Activated T-cell treated with anti-CD3 and anti-CD28 coated beads, Interleukin-2, amount 50 U/mL, for 1 hour (primary cell): ENCODE results near the gene MRAP2.
"Not testable (repeated sequence)": the region's sequence is repeated elsewhere in the genome, so short reads cannot be mapped to it uniquely, and the experiment has no call there.

Experiments
- DNase-seq: peaks from one replicate; pipeline ENCODE4 v3.0.0-alpha.2; 2020

The MRAP2 gene

DNA sequence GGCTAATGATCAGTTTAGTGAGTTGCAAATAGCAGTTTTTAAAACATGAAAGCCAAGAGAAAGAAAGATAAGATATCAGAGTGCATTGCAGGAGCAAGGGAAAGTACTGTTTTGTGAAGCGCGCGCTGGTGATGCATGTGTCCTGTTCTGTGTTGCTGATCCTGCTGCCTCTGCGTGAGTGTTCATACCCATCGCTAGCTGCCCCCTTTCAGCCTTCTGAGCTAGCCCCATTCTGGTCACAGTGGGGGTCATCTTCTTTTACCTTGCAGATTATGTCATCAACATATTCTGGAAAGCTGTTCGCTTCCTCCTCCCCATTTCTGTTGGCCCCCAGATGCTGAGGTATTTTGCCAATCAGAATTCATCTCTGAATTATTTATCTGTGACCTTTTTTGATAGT is 1.9 kb downstream of the MRAP2 start:
- no peak for DNase-seq

GRCh38 chr6:84037425-84038089 is 4.0 kb downstream of the MRAP2 start:
- no peak for DNase-seq

GRCh38 chr6:84042603-84043002 is 9.0 kb downstream of the MRAP2 start:
- no peak for DNase-seq

DNA sequence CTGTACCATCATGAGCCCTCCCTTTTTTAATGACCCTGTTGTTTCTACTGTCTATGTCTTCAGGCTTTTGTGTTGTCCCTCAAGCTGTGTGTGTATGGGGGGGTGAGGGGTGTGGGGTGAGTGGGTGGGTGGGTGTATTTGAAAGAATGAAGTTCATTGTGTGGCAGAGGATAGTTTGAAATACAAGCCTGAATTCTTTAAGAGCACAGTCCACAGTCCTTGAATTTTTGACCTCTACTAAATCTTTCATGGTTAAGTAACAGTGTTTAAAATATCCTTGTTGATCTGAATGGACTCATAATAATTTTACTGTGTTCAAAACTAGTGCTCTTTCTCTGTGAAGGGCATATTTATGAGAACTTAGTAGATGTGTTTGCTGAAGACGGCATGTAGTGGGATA is 10.0 kb downstream of the MRAP2 start:
- DNase-seq, result no peak

DNA sequence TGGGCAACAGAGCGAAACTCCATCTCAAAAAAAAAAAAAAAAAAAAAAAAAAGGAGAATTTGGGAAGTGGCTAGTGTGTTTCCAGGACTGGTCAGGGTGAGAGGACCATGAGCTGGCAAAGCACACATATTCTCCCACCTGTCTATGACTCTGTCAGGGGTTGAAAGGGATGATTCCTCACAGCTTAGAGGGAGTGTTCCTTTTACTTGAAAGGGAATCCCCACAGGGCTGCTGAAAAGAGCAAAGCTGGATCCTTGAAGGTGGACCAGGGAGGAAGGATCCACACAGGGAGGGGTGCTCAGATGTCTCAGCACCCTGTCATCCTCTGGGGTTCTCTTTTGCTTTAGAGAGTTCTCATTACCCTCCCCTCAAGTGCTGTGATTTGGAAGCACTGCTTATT is 13.2 kb downstream of the MRAP2 start:
- no peak for DNase-seq

DNA sequence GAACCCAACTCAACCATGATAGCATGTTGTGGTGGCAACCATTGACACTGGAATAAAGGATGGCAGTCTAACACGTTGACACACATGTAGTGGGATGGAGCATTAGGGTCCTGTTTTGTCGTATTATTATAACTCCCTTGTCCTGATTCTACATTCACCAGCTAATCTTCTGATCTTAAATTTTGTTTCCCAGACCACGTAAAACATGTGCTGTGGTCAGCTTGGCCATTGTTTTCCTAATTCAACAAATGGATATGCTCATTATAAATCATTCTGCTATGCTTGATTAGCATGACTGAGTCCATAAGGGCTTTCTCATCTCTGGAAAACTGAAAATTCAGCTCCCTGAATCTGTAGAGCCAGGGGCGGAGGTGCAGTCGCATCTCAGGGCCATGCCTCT is 15.0 kb downstream of the MRAP2 start:
- no peak for DNase-seq

DNA sequence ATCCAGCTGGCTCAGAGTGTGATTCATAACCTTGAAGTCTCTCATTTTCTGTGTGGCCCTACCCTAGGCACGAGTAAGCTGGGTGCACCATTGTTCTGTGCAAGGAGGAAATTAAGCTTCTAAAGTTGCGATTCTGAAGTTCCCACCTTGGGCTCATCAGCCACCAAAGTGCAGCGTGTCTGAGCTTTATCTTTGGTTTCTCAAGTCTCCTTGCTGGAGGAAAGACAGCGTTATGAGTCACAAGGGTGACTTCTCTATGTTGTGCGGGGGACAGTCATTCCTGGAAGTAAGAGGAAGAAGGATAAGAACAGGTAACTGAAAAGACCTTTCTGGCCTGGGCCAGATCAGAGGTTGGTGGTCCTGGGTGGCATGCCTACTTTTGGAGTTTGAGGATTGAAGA is 16.8 kb downstream of the MRAP2 start:
- DNase-seq, result no peak

GRCh38 chr6:84052204-84052882 is 18.8 kb downstream of the MRAP2 start:
- DNase-seq, result no peak

GRCh38 chr6:84052883-84053241 is 19.3 kb downstream of the MRAP2 start:
- DNase-seq, result no peak

- DNase-seq, result no peak
Observed at GRCh38 chr6:84055647-84056046, 22.1 kb downstream of the MRAP2 start.

- no peak for DNase-seq
Observed at GRCh38 chr6:84057908-84058307, 24.3 kb downstream of the MRAP2 start.

GRCh38 chr6:84059082-84059481 is 25.5 kb downstream of the MRAP2 start:
- DNase-seq, result no peak

DNA sequence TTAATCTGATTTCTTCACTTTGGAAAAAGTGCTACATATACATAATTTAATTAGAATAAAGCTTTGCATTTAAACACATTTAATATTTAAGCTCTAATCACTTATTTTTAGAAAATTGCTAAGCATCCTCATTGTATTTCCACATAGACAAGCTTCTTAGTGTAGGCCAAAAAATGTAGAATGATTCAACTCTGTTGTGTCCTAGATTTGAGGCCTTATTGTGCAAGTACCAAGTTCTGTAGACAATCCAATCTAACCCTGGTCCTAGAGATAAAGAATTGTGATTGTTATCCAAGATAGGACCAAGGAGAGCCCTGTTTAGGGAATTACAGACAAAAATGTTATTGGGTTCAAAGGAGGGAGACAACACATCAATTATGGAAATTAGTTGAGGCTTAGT is 27.6 kb downstream of the MRAP2 start:
- no peak for DNase-seq

DNA sequence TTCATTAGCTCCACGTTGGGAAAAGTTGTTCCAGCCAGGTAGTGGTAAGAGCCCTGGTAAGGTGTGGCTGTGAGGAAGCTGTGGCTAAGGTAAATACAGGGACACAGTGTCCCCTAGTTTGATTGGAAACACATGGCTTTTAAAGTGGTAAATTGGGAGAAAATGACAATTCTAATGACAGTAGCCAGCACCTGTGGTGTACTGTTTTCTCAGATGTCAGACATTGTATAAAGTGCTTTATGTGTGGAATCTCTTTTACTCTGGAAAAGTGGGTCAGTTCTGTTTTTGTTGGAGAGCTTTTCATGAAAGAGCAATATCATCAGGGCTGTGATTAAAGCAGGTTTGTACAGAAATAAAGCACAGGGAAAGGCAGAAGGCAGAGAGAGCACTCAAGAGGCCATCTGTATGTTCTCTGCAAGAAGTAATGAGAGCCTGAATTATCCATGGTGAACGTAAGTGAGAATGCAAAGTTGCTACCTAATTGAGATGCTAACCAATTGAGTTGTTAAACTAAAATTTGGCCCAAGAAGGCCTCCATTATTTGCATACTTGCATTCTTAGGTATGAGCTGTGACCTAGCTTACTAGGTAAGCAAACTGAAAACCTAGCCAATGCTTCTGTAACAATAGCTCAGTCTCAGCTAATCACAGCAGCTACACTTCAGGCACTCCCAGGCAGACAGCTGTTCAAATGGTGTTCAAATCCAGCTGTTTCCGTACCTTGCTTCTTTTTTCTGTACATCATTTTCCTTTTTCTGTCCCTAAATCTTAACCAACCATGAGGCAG is 28.2 kb downstream of the MRAP2 start:
- DNase-seq, result no peak

DNA sequence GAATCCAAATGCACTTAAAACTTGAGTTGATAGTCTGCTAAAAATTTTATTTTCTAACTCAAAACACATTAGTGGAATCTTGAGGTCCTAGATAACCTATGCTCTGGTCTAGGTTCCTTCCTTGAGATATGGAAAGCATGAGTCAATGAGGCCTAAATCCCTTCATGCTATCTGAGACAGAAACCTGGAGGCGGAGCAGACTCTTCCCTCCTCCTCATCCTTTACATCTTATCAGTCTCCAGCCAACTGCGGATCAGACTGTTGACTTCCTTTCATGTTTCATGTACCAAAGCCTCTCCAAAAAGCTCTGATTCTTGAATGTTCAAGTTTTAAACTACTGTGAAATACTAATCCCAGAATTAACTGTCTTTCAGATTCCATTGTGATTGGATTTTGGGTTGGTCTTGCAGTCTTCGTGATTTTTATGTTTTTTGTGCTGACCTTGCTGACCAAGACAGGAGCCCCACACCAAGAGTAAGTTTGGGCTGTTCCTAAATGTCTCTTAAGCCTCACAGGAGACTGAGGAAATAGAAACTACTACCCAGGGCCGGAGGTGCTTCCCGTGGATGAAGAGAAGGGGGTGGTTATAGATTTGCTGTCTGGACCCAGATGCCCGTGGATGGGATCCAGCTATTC is 29.1 kb downstream of the MRAP2 start:
- DNase-seq, result no peak

GRCh38 chr6:84065693-84066290 is 32.2 kb downstream of the MRAP2 start:
- DNase-seq, result no peak

- DNase-seq, result no peak
Observed at GRCh38 chr6:84066536-84066935, 33.0 kb downstream of the MRAP2 start.

DNA sequence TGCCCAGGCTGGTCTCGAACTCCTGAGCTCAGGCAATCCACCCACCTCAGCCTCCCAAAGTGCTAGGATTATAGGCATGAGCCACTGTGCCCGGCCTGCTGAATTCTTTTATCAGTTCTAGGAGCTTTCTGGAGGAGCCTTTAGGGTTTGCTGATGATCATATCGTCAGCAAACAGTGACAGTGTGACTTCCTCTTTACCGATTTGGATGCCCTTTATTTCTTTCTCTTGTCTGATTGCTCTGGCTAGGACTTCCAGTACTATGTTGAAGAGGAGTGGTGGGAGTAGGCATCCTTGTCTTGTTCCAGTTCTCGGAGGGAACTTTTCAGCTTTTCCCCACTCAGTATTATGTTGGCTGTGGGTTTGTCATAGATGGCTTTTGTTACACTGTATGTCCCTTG is 35.3 kb downstream of the MRAP2 start:
- not testable (repeated sequence) for DNase-seq

- no peak for DNase-seq
Observed at GRCh38 chr6:84072442-84072997, 38.9 kb downstream of the MRAP2 start.

DNA sequence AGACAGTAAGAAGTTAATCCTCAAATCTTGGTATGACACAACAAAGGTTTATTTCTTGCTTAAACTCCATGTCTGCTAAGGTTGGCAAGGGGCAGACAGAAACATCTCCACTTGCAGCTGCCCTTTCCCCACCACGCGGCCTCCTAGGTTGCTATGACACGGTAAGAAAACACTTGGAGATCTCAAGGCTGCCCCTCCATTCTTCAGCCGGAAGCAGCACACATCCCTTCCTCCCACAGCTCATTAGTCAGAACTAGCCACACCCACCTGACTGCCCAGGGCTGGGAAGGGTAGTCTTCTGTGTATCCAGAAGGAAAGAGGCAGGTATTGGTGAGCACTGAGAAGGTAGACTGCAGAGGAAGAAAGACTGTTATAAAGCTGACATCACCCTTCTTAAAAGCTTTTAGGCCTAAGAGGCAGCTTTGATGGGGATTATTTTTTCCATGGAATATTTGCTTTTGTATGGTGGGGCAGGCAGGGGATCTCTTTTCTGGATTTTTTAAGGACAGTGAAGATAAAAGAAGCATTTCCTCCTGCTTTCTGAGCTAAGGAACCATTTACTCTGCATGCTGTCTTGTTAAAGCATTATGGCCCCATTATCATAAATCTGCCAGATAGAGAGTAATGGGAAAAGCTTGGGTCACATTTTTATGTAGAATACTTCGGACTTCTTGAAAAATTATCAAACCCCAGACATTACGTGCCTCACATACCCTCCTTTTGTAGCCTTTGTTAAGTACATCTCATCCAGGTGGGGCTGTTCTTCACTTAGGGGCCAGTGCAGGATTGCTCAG is 41.6 kb downstream of the MRAP2 start:
- no peak for DNase-seq

GRCh38 chr6:84077645-84078044 is 44.1 kb downstream of the MRAP2 start:
- DNase-seq, result no peak

DNA sequence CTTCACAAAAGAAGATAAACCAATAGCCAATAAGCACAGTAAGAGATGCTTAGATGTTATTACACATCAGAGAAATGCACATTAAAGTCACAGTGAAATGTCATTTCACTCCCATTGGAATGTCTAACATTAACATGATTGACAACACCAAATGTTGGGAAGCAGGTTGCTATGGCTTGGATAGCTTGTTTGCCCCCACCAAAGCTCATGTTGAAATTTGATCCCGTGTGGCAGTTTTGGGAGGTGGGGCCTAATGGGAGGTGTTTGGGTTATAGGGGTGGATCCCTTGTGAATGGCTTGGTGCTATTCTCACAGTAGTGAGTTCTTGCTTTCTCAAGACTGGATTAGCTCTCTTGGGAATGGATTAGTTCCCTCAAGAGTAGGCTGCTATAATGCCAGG is 44.8 kb downstream of the MRAP2 start:
- no peak for DNase-seq
